ENCODE measurements around the gene UBA7. TPM values are rescaled to one million over a fixed set of nuclear protein-coding genes. Genes with fewer than 3 reads are reported as not detected.

The UBA7 gene
- polyA plus RNA-seq, 1 donor from 2014 or later = 4.0 TPM

GRCh38 chr3:49841806-49842205, 28.1 kb upstream of the UBA7 start:
- Histone ChIP-seq H3K9me3 (ENCODE audit: low read length) (no peaks in the 10 kb centered on the region), H3K4me3 (ENCODE audit: low read length) (no peak overlapping the region), H2AFZ (ENCODE audit: low read depth, low read length) (no peak overlapping the region), H3K9me2 (ENCODE audit: insufficient read depth, low read length) (no peaks in the 10 kb centered on the region), H3K9ac (ENCODE audit: low read length) (no peak overlapping the region), H3K79me2 (replicated peaks; ENCODE audit: insufficient read depth, low read length) (no peaks in the 10 kb centered on the region), H3K27ac (ENCODE audit: low read length) (no peak overlapping the region), H3K36me3 (ENCODE audit: insufficient read depth, low read length) (no peaks in the 10 kb centered on the region), H3K4me2 (ENCODE audit: low read length) (no peak overlapping the region), H3F3A (ENCODE audit: insufficient read depth, low read length, poor library complexity, severe bottlenecking) (no peaks in the 10 kb centered on the region), H4K20me1 (ENCODE audit: insufficient read depth) (no peaks in the 10 kb centered on the region), H3K27me3 (ENCODE audit: insufficient read depth, low read depth, low read length) (no peaks in the 10 kb centered on the region)
- no peak for TF ChIP-seq REST (IDR thresholded peaks at IDR 0.05; ENCODE audit: borderline replicate concordance)
- no peak for TF ChIP-seq EP300 (conservative IDR thresholded peaks at IDR 0.05; ENCODE audit: poor library complexity, severe bottlenecking)
- no peak for TF ChIP-seq SMC3 (conservative IDR thresholded peaks at IDR 0.05; ENCODE audit: poor library complexity)
- TF ChIP-seq POLR2AphosphoS5 (IDR thresholded peaks at IDR 0.05) = no peak
- TF ChIP-seq EZH2 (IDR thresholded peaks at IDR 0.05; ENCODE audit: borderline replicate concordance, insufficient read depth, low read length, poor library complexity, severe bottlenecking) = no peak
- no peak for TF ChIP-seq MXI1 (conservative IDR thresholded peaks at IDR 0.05; ENCODE audit: poor library complexity, severe bottlenecking)
- no peak for TF ChIP-seq RAD21 (conservative IDR thresholded peaks at IDR 0.05)
- TF ChIP-seq CTCF (IDR thresholded peaks at IDR 0.05; ENCODE audit: poor library complexity, severe bottlenecking) = no peak
- TF ChIP-seq TAF1 (IDR thresholded peaks at IDR 0.05; ENCODE audit: low read depth) = no peak

- TF ChIP-seq POLR2AphosphoS5 (IDR thresholded peaks at IDR 0.05) (no peak), CTCF (IDR thresholded peaks at IDR 0.05; ENCODE audit: poor library complexity, severe bottlenecking) (peak; percentile 56), MXI1 (conservative IDR thresholded peaks at IDR 0.05; ENCODE audit: poor library complexity, severe bottlenecking) (no peak), RAD21 (conservative IDR thresholded peaks at IDR 0.05) (peak; percentile 62), REST (IDR thresholded peaks at IDR 0.05; ENCODE audit: borderline replicate concordance) (no peak), SMC3 (conservative IDR thresholded peaks at IDR 0.05; ENCODE audit: poor library complexity) (peak; percentile 65)
- no peak overlapping the region for H3K27ac ChIP-seq (ENCODE audit: low read length)
- no peaks in the 10 kb centered on the region for H3F3A ChIP-seq (ENCODE audit: insufficient read depth, low read length, poor library complexity, severe bottlenecking)
- no peaks in the 10 kb centered on the region for H3K9me3 ChIP-seq (ENCODE audit: low read length)
- no peaks in the 10 kb centered on the region for H4K20me1 ChIP-seq (ENCODE audit: insufficient read depth)
- H3K79me2 ChIP-seq (replicated peaks; ENCODE audit: insufficient read depth, low read length) = no peaks in the 10 kb centered on the region
- H3K4me2 ChIP-seq (ENCODE audit: low read length) = no peak overlapping the region
- no peaks in the 10 kb centered on the region for H3K36me3 ChIP-seq (ENCODE audit: insufficient read depth, low read length)
- no peaks in the 10 kb centered on the region for H3K9me2 ChIP-seq (ENCODE audit: insufficient read depth, low read length)
- H3K4me3 ChIP-seq (ENCODE audit: low read length) = no peak overlapping the region
- no peaks in the 10 kb centered on the region for H3K27me3 ChIP-seq (ENCODE audit: insufficient read depth, low read depth, low read length)
- H2AFZ ChIP-seq (ENCODE audit: low read depth, low read length) = no peak overlapping the region
- no peak overlapping the region for H3K9ac ChIP-seq (ENCODE audit: low read length)
Observed at GRCh38 chr3:49841126-49841696, 27.5 kb upstream of the UBA7 start.
